ENCODE results near the gene LKAAEAR1. TPM values are rescaled to one million over a fixed set of nuclear protein-coding genes. Genes with fewer than 3 reads are reported as not detected.

LKAAEAR1 gene
- total and polyA plus RNA-seq, 2 of the 13 experiments (the other 11 are each of a cell fraction or from before 2014, with no cell fraction given): not detected

DNA sequence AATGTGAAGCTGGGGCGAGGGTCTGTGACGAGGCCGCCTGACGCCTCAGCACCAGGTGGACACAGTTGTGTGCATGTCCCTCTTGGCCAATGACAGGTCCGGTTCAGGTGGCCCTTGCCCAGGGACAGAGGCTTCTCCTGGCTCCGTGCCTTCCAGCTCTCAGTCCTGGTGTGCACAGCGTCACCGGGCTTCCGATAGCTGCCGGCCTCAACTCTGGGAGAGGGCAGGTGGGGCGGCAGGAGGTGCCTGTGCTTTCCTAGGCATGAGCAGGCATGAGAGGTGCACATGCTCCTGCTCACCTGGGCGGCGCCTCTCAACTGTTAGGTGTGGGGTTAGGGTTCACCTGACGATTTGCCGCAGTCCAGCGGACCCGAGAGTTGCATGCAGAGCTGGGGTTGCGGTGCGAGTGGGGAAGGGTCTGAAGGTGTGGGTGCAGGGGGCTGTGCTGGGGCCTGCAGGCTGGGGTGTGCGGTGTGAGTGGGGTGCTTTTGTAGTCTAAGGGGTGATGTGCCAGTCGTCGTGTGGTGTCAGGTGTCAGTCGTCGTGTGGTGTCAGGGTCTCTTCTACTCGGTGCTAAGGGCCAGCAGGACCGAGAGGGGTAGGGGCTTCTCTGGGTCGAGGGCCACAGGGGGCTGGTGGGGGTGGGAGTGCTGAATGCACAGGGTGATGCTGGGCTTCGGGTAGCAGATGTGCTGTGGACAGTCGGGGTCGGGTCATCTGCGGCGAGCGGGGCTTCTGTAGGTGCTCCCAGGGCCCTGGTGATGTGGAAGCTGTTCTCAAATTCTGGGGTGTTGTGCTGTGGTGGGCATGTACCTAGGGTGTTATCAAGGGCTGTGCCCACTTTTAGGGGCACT, 31.0 kb downstream of the LKAAEAR1 start (continued):
- TF ChIP-seq, protein P1, sequence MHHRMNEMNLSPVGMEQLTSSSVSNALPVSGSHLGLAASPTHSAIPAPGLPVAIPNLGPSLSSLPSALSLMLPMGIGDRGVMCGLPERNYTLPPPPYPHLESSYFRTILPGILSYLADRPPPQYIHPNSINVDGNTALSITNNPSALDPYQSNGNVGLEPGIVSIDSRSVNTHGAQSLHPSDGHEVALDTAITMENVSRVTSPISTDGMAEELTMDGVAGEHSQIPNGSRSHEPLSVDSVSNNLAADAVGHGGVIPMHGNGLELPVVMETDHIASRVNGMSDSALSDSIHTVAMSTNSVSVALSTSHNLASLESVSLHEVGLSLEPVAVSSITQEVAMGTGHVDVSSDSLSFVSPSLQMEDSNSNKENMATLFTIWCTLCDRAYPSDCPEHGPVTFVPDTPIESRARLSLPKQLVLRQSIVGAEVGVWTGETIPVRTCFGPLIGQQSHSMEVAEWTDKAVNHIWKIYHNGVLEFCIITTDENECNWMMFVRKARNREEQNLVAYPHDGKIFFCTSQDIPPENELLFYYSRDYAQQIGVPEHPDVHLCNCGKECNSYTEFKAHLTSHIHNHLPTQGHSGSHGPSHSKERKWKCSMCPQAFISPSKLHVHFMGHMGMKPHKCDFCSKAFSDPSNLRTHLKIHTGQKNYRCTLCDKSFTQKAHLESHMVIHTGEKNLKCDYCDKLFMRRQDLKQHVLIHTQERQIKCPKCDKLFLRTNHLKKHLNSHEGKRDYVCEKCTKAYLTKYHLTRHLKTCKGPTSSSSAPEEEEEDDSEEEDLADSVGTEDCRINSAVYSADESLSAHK (CRISPR knock-in tag; IDR thresholded peaks at IDR 0.05; ENCODE audit: borderline replicate concordance): no peak
- TF ChIP-seq FIP1L1 (IDR thresholded peaks at IDR 0.05; ENCODE audit: borderline replicate concordance, insufficient read depth, low read depth, low read length) (no peak), FOSL2 (CRISPR knock-in tag; IDR thresholded peaks at IDR 0.05) (peak; percentile 51; the same call in 1 of the 2 replicates), MED1 (CRISPR knock-in tag; IDR thresholded peaks at IDR 0.05) (peak; percentile 61), BRD4 (CRISPR knock-in tag; IDR thresholded peaks at IDR 0.05) (peak; percentile 84)
- TF ChIP-seq, protein P2, sequence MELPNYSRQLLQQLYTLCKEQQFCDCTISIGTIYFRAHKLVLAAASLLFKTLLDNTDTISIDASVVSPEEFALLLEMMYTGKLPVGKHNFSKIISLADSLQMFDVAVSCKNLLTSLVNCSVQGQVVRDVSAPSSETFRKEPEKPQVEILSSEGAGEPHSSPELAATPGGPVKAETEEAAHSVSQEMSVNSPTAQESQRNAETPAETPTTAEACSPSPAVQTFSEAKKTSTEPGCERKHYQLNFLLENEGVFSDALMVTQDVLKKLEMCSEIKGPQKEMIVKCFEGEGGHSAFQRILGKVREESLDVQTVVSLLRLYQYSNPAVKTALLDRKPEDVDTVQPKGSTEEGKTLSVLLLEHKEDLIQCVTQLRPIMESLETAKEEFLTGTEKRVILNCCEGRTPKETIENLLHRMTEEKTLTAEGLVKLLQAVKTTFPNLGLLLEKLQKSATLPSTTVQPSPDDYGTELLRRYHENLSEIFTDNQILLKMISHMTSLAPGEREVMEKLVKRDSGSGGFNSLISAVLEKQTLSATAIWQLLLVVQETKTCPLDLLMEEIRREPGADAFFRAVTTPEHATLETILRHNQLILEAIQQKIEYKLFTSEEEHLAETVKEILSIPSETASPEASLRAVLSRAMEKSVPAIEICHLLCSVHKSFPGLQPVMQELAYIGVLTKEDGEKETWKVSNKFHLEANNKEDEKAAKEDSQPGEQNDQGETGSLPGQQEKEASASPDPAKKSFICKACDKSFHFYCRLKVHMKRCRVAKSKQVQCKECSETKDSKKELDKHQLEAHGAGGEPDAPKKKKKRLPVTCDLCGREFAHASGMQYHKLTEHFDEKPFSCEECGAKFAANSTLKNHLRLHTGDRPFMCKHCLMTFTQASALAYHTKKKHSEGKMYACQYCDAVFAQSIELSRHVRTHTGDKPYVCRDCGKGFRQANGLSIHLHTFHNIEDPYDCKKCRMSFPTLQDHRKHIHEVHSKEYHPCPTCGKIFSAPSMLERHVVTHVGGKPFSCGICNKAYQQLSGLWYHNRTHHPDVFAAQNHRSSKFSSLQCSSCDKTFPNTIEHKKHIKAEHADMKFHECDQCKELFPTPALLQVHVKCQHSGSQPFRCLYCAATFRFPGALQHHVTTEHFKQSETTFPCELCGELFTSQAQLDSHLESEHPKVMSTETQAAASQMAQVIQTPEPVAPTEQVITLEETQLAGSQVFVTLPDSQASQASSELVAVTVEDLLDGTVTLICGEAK (IDR thresholded peaks at IDR 0.05): no peak
- TF ChIP-seq, protein P2 (CRISPR knock-in tag; IDR thresholded peaks at IDR 0.05): no peak; the same call in 1 of the 2 replicates
- TF ChIP-seq, protein P3, sequence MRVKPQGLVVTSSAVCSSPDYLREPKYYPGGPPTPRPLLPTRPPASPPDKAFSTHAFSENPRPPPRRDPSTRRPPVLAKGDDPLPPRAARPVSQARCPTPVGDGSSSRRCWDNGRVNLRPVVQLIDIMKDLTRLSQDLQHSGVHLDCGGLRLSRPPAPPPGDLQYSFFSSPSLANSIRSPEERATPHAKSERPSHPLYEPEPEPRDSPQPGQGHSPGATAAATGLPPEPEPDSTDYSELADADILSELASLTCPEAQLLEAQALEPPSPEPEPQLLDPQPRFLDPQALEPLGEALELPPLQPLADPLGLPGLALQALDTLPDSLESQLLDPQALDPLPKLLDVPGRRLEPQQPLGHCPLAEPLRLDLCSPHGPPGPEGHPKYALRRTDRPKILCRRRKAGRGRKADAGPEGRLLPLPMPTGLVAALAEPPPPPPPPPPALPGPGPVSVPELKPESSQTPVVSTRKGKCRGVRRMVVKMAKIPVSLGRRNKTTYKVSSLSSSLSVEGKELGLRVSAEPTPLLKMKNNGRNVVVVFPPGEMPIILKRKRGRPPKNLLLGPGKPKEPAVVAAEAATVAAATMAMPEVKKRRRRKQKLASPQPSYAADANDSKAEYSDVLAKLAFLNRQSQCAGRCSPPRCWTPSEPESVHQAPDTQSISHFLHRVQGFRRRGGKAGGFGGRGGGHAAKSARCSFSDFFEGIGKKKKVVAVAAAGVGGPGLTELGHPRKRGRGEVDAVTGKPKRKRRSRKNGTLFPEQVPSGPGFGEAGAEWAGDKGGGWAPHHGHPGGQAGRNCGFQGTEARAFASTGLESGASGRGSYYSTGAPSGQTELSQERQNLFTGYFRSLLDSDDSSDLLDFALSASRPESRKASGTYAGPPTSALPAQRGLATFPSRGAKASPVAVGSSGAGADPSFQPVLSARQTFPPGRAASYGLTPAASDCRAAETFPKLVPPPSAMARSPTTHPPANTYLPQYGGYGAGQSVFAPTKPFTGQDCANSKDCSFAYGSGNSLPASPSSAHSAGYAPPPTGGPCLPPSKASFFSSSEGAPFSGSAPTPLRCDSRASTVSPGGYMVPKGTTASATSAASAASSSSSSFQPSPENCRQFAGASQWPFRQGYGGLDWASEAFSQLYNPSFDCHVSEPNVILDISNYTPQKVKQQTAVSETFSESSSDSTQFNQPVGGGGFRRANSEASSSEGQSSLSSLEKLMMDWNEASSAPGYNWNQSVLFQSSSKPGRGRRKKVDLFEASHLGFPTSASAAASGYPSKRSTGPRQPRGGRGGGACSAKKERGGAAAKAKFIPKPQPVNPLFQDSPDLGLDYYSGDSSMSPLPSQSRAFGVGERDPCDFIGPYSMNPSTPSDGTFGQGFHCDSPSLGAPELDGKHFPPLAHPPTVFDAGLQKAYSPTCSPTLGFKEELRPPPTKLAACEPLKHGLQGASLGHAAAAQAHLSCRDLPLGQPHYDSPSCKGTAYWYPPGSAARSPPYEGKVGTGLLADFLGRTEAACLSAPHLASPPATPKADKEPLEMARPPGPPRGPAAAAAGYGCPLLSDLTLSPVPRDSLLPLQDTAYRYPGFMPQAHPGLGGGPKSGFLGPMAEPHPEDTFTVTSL (CRISPR knock-in tag; IDR thresholded peaks at IDR 0.05; ENCODE audit: borderline replicate concordance): no peak
- TF ChIP-seq, protein P4, sequence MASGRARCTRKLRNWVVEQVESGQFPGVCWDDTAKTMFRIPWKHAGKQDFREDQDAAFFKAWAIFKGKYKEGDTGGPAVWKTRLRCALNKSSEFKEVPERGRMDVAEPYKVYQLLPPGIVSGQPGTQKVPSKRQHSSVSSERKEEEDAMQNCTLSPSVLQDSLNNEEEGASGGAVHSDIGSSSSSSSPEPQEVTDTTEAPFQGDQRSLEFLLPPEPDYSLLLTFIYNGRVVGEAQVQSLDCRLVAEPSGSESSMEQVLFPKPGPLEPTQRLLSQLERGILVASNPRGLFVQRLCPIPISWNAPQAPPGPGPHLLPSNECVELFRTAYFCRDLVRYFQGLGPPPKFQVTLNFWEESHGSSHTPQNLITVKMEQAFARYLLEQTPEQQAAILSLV (CRISPR knock-in tag; IDR thresholded peaks at IDR 0.05; ENCODE audit: borderline replicate concordance): peak; percentile 87; the same call in 1 of the 2 replicates

All from HepG2 (cell line).